Thyroid gland (tissue), 4 donors: ENCODE data around the gene TET3.

Experiments used
- CTCF ChIP-seq, 6 experiments: fragments of 200-600 bp in 3 of 6; fragments of 450-650 bp in 3 of 6; sonication (generic) in 3 of 6; IDR thresholded peaks; one replicate each; pipeline ENCODE4 v1.5.1; 2016 to 2019; ENCODE audit warnings: antibody characterized with exemption in 6 of 6, mild to moderate bottlenecking in 2 of 6, inconsistent platforms in 1 of 6, moderate library complexity in 1 of 6
- POLR2A ChIP-seq, 2 donors: fragments of 450-650 bp; IDR thresholded peaks; one replicate each; pipeline ENCODE4 v1.6.1; 2017; ENCODE audit warnings: antibody characterized with exemption in 2 of 2, mild to moderate bottlenecking in 2 of 2, moderate library complexity in 1 of 2

DNA sequence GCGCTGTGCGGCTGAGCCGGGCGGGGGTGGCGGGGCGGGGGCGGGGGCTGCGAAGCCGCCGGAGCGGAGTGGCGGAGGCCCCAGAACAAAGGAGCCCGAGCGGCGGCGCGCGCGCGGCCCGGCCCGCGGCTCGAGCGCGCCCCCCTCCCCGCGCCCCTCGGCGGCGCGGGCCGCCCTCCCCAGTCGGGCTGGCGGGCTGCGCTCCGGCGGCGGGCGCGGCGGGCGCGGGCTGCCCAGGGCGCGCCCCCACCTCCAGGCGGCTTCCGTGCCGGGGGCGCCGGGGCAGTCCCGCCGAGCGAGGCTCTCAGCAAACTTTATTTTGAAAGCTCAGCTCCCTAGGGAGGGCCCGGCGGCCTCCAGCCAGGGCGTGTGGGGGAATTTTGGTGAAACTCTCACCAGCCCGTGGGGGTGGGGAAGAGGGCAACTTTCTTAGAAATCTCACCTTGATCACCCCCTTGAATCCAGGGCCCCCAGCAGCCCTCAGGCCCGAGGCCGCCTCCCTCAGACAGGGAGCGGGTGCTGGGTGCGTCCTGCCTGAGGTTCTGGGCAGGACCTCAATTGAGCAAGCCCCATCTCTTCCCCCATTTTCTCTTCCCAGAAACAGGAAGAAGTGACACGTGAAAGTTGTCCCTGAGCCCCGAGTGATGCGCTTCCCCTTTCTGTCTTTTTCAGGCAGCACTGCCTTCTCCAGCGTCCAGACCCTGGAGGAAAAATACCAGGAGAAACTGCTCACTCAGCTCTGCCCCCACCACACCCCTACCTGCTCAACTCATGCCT, 786 bp downstream of the TET3 start:
- TF ChIP-seq CTCF (IDR thresholded peaks at IDR 0.05): no peak
- TF ChIP-seq POLR2A (IDR thresholded peaks at IDR 0.05): peak in 1 of 2 donors; percentile 9
